ENCODE measurements around the gene SLC9A5. TPM values are rescaled to one million over a fixed set of nuclear protein-coding genes. Genes with fewer than 3 reads are reported as not detected.

Gene SLC9A5
- total and polyA plus RNA-seq, 2 experiments from 2014 or later, result 4.5 to 5.4 TPM

DNA sequence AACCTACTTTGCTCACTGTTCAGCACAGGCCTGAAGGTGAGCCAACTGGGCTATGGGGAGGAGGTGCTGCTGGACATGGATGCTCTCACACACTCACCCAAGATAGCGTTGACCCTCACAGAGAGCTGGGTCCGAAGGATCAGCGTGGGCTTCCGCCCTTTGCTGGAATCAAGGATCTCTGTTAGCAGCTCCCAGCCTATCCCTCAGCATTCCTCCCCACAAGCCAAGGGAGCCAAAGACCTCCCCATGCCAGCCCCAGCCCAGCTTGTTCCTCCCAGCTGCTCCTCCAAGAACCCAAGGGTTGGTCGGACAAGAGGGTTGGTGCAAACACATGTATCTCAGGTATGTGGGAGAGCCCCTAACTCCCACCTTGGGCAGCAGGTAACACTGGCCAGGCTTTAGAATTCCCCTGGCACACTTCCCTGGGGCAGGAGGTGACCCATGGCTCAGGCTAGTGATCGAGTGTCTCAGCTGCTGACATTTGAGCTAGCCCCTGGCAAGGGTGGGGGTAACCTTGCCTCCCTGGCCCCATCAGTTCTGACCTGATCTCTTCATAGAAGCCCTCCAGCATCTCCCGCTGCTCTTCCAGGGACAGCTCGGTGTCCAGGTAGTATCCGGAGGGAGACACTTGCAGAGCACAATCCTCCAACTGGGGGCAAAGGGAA lies 9.8 kb upstream of the SLC9A5 start:
- no peak overlapping the region for H3K4me3 ChIP-seq
- TF ChIP-seq EZH2 (IDR thresholded peaks at IDR 0.05; ENCODE audit: low read depth, unreplicated experiment) (no peak), CREB1 (CRISPR knock-in tag; IDR thresholded peaks at IDR 0.05; ENCODE audit: low read depth) (no peak), EZH2phosphoT487 (IDR thresholded peaks at IDR 0.05; ENCODE audit: unreplicated experiment) (no peak), ZNF331 (CRISPR knock-in tag; IDR thresholded peaks at IDR 0.05; ENCODE audit: low read depth) (no peak), ZNF114 (CRISPR knock-in tag; IDR thresholded peaks at IDR 0.05) (no peak), JUNB (IDR thresholded peaks at IDR 0.05; ENCODE audit: unreplicated experiment) (no peak), STAT1 (IDR thresholded peaks at IDR 0.05; ENCODE audit: unreplicated experiment) (no peak)
- TF ChIP-seq, protein P1, sequence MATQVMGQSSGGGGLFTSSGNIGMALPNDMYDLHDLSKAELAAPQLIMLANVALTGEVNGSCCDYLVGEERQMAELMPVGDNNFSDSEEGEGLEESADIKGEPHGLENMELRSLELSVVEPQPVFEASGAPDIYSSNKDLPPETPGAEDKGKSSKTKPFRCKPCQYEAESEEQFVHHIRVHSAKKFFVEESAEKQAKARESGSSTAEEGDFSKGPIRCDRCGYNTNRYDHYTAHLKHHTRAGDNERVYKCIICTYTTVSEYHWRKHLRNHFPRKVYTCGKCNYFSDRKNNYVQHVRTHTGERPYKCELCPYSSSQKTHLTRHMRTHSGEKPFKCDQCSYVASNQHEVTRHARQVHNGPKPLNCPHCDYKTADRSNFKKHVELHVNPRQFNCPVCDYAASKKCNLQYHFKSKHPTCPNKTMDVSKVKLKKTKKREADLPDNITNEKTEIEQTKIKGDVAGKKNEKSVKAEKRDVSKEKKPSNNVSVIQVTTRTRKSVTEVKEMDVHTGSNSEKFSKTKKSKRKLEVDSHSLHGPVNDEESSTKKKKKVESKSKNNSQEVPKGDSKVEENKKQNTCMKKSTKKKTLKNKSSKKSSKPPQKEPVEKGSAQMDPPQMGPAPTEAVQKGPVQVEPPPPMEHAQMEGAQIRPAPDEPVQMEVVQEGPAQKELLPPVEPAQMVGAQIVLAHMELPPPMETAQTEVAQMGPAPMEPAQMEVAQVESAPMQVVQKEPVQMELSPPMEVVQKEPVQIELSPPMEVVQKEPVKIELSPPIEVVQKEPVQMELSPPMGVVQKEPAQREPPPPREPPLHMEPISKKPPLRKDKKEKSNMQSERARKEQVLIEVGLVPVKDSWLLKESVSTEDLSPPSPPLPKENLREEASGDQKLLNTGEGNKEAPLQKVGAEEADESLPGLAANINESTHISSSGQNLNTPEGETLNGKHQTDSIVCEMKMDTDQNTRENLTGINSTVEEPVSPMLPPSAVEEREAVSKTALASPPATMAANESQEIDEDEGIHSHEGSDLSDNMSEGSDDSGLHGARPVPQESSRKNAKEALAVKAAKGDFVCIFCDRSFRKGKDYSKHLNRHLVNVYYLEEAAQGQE (IDR thresholded peaks at IDR 0.05; ENCODE audit: unreplicated experiment), result no peak
- TF ChIP-seq, protein P2, sequence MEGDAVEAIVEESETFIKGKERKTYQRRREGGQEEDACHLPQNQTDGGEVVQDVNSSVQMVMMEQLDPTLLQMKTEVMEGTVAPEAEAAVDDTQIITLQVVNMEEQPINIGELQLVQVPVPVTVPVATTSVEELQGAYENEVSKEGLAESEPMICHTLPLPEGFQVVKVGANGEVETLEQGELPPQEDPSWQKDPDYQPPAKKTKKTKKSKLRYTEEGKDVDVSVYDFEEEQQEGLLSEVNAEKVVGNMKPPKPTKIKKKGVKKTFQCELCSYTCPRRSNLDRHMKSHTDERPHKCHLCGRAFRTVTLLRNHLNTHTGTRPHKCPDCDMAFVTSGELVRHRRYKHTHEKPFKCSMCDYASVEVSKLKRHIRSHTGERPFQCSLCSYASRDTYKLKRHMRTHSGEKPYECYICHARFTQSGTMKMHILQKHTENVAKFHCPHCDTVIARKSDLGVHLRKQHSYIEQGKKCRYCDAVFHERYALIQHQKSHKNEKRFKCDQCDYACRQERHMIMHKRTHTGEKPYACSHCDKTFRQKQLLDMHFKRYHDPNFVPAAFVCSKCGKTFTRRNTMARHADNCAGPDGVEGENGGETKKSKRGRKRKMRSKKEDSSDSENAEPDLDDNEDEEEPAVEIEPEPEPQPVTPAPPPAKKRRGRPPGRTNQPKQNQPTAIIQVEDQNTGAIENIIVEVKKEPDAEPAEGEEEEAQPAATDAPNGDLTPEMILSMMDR (conservative IDR thresholded peaks at IDR 0.05; ENCODE audit: low read depth in 2 of 2), result no peak
- TF ChIP-seq, protein P3, sequence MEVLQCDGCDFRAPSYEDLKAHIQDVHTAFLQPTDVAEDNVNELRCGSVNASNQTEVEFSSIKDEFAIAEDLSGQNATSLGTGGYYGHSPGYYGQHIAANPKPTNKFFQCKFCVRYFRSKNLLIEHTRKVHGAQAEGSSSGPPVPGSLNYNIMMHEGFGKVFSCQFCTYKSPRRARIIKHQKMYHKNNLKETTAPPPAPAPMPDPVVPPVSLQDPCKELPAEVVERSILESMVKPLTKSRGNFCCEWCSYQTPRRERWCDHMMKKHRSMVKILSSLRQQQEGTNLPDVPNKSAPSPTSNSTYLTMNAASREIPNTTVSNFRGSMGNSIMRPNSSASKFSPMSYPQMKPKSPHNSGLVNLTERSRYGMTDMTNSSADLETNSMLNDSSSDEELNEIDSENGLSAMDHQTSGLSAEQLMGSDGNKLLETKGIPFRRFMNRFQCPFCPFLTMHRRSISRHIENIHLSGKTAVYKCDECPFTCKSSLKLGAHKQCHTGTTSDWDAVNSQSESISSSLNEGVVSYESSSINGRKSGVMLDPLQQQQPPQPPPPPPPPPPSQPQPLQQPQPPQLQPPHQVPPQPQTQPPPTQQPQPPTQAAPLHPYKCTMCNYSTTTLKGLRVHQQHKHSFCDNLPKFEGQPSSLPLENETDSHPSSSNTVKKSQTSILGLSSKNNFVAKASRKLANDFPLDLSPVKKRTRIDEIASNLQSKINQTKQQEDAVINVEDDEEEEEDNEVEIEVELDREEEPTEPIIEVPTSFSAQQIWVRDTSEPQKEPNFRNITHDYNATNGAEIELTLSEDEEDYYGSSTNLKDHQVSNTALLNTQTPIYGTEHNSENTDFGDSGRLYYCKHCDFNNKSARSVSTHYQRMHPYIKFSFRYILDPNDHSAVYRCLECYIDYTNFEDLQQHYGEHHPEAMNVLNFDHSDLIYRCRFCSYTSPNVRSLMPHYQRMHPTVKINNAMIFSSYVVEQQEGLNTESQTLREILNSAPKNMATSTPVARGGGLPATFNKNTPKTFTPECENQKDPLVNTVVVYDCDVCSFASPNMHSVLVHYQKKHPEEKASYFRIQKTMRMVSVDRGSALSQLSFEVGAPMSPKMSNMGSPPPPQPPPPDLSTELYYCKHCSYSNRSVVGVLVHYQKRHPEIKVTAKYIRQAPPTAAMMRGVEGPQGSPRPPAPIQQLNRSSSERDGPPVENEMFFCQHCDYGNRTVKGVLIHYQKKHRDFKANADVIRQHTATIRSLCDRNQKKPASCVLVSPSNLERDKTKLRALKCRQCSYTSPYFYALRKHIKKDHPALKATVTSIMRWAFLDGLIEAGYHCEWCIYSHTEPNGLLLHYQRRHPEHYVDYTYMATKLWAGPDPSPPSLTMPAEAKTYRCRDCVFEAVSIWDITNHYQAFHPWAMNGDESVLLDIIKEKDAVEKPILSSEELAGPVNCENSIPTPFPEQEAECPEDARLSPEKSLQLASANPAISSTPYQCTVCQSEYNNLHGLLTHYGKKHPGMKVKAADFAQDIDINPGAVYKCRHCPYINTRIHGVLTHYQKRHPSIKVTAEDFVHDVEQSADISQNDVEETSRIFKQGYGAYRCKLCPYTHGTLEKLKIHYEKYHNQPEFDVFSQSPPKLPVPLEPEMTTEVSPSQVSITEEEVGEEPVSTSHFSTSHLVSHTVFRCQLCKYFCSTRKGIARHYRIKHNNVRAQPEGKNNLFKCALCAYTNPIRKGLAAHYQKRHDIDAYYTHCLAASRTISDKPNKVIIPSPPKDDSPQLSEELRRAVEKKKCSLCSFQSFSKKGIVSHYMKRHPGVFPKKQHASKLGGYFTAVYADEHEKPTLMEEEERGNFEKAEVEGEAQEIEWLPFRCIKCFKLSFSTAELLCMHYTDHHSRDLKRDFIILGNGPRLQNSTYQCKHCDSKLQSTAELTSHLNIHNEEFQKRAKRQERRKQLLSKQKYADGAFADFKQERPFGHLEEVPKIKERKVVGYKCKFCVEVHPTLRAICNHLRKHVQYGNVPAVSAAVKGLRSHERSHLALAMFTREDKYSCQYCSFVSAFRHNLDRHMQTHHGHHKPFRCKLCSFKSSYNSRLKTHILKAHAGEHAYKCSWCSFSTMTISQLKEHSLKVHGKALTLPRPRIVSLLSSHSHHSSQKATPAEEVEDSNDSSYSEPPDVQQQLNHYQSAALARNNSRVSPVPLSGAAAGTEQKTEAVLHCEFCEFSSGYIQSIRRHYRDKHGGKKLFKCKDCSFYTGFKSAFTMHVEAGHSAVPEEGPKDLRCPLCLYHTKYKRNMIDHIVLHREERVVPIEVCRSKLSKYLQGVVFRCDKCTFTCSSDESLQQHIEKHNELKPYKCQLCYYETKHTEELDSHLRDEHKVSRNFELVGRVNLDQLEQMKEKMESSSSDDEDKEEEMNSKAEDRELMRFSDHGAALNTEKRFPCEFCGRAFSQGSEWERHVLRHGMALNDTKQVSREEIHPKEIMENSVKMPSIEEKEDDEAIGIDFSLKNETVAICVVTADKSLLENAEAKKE (CRISPR knock-in tag; IDR thresholded peaks at IDR 0.05), result no peak
- Mint-ChIP-seq H3K27ac (no peak overlapping the region; the same call in 1 of the 2 replicates), H3K4me1 (peaks cover 32% of the 10 kb centered on the region), H3K4me3 (no peak overlapping the region; the same call in 2 of the 3 replicates), H3K27me3 (ENCODE audit: insufficient read depth, low read depth, poor library complexity) (peaks cover 10% of the 10 kb centered on the region), H3K9me3 (no peaks in the 10 kb centered on the region; the same call in 2 of the 3 replicates), H3K36me3 (ENCODE audit: low read depth) (peaks cover 39% of the 10 kb centered on the region)
- peaks cover 6% of the 10 kb centered on the region; the same call in 1 of the 2 replicates for H3K36me3 ChIP-seq (ENCODE audit: insufficient read depth)
- 0 out of 2 replicates have a peak, but pooled peaks cover 9% of the 10 kb centered on the region for H3F3A ChIP-seq (replicated peaks; ENCODE audit: low read depth)
- H3K27ac ChIP-seq (ENCODE audit: low read depth), result no peak overlapping the region
- ATAC-seq (no peak), DNase-seq (ENCODE audit: low spot score) (no peak)
- H3K79me2 ChIP-seq (replicated peaks; ENCODE audit: insufficient read depth), result peaks cover 19% of the 10 kb centered on the region
- no peak overlapping the region for H3K4me2 ChIP-seq
- no peak overlapping the region for H2AFZ ChIP-seq
- H4K20me1 ChIP-seq (replicated peaks; ENCODE audit: insufficient read depth), result no peaks in the 10 kb centered on the region; the same call in 1 of the 2 replicates
- no peaks in the 10 kb centered on the region for H3K9me2 ChIP-seq (ENCODE audit: insufficient read depth)
- H3K4me1 ChIP-seq (ENCODE audit: insufficient read depth), result peaks cover 10% of the 10 kb centered on the region
- no peaks in the 10 kb centered on the region for H3K27me3 ChIP-seq (ENCODE audit: insufficient read depth)
